Common myeloid progenitor, CD34-positive (primary cell): Measurements from ENCODE around the gene TTC29. TPM values are rescaled to one million over a fixed set of nuclear protein-coding genes. Genes with fewer than 3 reads are reported as not detected.

Source experiments
- CTCF ChIA-PET: fragments of 350-600 bp; sonication (Branson Sonifier 250); formaldehyde crosslinking; loops from one replicate; lab custom pipeline; 2021; ENCODE audit warnings: antibody characterized with exemption; lab: Charles Lee
- POLR2A ChIA-PET: fragments of 350-600 bp; sonication (Branson Sonifier 250); formaldehyde crosslinking; loops from one replicate; lab custom pipeline; 2021; ENCODE audit warnings: antibody characterized with exemption; lab: Charles Lee
- DNase-seq, 3 donors: peaks; one replicate each; pipeline versions ENCODE4 v3.0.0 to v3.0.0-alpha.2; 2013
- H3K27ac ChIP-seq, 2 experiments: 1 replicate in 1 of 2; 2 replicates in 1 of 2; pipeline ENCODE4 v1.7.0; 2013; ENCODE audit warnings: inconsistent platforms in 2 of 2, low read length in 2 of 2, mild to moderate bottlenecking in 2 of 2, low read depth in 1 of 2, moderate library complexity in 1 of 2; ENCODE audit not compliant: severe bottlenecking in 2 of 2, insufficient read depth in 1 of 2, poor library complexity in 1 of 2
- H3K27me3 ChIP-seq, 5 experiments: replicated peaks in 2 of 5; 1 replicate in 3 of 5; 2 replicates in 2 of 5; pipeline versions ENCODE4 v1.6.1 to v1.7.0; 2013; ENCODE audit warnings: low read length in 4 of 5, mild to moderate bottlenecking in 2 of 5, moderate library complexity in 2 of 5, inconsistent platforms in 1 of 5; ENCODE audit not compliant: insufficient read depth in 5 of 5, control insufficient read depth in 4 of 5
- H3K36me3 ChIP-seq, 4 experiments: 1 replicate in 2 of 4; 2 replicates in 2 of 4; pipeline versions ENCODE4 v1.6.1 to v1.7.0; 2013; ENCODE audit warnings: low read length in 3 of 4, control low read depth in 1 of 4, mild to moderate bottlenecking in 1 of 4; ENCODE audit not compliant: control insufficient read depth in 4 of 4, insufficient read depth in 4 of 4
- H3K4me1 ChIP-seq, 4 experiments: 1 replicate in 3 of 4; 2 replicates in 1 of 4; pipeline versions ENCODE4 v1.6.1 to v1.7.1; 2013; ENCODE audit warnings: low read length in 3 of 4, mild to moderate bottlenecking in 3 of 4, control low read depth in 1 of 4, inconsistent platforms in 1 of 4, moderate library complexity in 1 of 4; ENCODE audit not compliant: control insufficient read depth in 4 of 4, insufficient read depth in 4 of 4; ENCODE audit errors: control extremely low read depth in 1 of 4
- H3K4me3 ChIP-seq, 7 experiments: 1 replicate in 4 of 7; 2 replicates in 3 of 7; pipeline versions ENCODE4 v1.5.1 to v1.7.0; 2013; ENCODE audit warnings: mild to moderate bottlenecking in 7 of 7, low read length in 6 of 7, moderate library complexity in 6 of 7, inconsistent platforms in 2 of 7, low read depth in 2 of 7, control low read depth in 1 of 7; ENCODE audit not compliant: insufficient read depth in 4 of 7, control insufficient read depth in 1 of 7; ENCODE audit errors: extremely low read depth in 1 of 7
- H3K9me3 ChIP-seq, 5 experiments: 1 replicate in 4 of 5; 2 replicates in 1 of 5; pipeline versions ENCODE4 v1.6.1 to v1.7.1; 2013; ENCODE audit warnings: low read length in 4 of 5, mild to moderate bottlenecking in 2 of 5, inconsistent platforms in 1 of 5, low read depth in 1 of 5, moderate library complexity in 1 of 5; ENCODE audit not compliant: control insufficient read depth in 4 of 5, insufficient read depth in 2 of 5; ENCODE audit errors: control extremely low read depth in 1 of 5
- WGBS: methylation state at CpG from one replicate; pipeline ENCODE4 v1.1.5; 2013; ENCODE audit not compliant: insufficient coverage; 5-methylcytosine and 5-hydroxymethylcytosine counted together
- polyA plus RNA-seq: library from polyadenylated mRNA; unstranded; fragments of 120-200 nt; gene quantifications from one replicate; pipeline ENCODE4 v1.2.1, GENCODE V29; 2013

TTC29 gene
- polyA plus RNA-seq, result 0.66 TPM

DNA sequence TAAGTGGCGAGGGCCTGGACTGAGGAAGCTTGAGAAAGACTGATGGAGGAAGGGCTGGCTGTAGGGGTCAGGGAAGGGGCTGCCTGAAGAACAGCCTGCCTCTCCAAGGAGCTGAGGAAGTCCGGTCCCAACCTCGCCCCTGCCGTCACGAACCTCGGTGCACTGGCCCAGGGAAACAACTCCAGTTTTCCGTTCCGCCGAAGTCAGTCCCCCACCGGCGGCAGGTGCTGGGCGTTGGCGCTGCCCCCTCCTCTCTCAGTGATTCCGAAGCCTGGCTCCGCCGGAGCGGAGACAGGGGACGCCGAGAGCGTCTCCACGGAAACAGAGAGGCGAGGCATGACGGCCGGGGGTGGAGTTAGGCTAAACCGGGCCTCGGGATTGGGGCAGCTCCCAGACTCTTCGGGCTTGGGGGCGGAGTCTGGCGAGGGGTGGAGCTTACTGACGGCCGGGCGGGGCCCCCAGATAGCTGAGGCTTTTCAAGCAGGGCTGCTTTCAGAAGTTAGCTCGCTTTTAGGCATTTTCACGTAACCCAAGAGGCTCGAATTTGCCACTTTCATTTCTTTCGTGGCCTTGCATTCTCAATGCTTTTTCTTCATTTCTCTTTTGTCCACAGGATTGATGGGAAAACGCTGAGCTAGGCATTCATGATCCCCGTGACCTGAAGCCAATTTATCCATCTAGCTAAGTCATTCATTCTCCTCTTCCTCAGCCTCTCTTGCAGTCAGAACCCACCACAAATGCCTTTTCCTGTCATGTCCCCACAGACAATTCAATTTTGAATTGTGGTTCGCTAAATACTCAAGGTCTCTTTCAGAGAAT lies at the start of gene TTC29:
Gene TTC29 (minus strand): TSS at position 309 of the 819 bp plus-strand sequence. CDS start 5,969 bp downstream, outside the sequence.
- peak; percentile 86 to 92 (median 92) for DNase-seq
- POLR2A ChIA-PET, result no interaction called here
- no peaks in the 10 kb centered on the region for H3K27me3 ChIP-seq
- H3K4me3 ChIP-seq, result peak within 1 kb of the TSS; percentile 58 to 88 (median 79)
- WGBS, result under 1% methylated on average over 27 of the region's 39 CpGs
- H3K36me3 ChIP-seq, result no peaks in the 10 kb centered on the region
- H3K27ac ChIP-seq, result no peak within 1 kb of the TSS
- CTCF ChIA-PET, result interaction anchor here (1.1 kb wide), 1 partner anchor 12 kb away, joined by 4 read pairs; no protein-coding TSS in a partner anchor
- H3K4me1 ChIP-seq, result peaks cover 17 to 28% (median 25%) of the 10 kb centered on the region in 4 experiments
- no peaks in the 10 kb centered on the region for H3K9me3 ChIP-seq

- H3K27ac ChIP-seq, result no peak overlapping the region
- H3K4me3 ChIP-seq, result no peak overlapping the region
- peaks cover under 1 to 4% (median 2%) of the 10 kb centered on the region in 4 experiments for H3K4me1 ChIP-seq
- DNase-seq, result no peak
- H3K9me3 ChIP-seq, result peaks cover 0 to 8% (median 0%) of the 10 kb centered on the region in 5 experiments
- 93% methylated on average over 4 of the region's 4 CpGs for WGBS
- no peaks in the 10 kb centered on the region for H3K27me3 ChIP-seq
- CTCF ChIA-PET, result no interaction called here
- POLR2A ChIA-PET, result no interaction called here
- no peaks in the 10 kb centered on the region for H3K36me3 ChIP-seq
Measured at GRCh38 chr4:146981651-146982050, 36.0 kb upstream of the TTC29 start.

DNA sequence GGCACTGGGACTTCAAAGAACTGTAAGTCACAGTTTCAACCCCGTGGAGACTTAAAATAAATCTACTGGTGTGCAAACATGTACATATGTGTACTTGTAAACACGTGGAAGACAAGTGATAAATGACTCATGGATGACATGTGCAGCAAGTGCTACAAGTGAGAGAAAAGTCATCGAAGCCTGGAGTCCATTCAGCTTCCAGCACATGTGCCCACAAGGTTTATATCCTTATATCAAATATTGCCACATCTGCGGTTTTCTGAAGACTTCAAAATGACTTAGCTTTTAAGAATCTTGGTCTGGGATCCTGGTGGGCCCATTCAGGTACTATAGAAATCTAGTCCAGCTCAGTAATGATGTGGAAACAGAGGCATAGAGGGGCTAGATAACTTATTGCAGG lies 33.0 kb upstream of the TTC29 start:
- POLR2A ChIA-PET, result no interaction called here
- no peak overlapping the region for H3K27ac ChIP-seq
- H3K4me3 ChIP-seq, result no peak overlapping the region
- CTCF ChIA-PET, result no interaction called here
- DNase-seq, result no peak
- H3K36me3 ChIP-seq, result no peaks in the 10 kb centered on the region
- WGBS, result 90% methylated on average over 2 of the region's 4 CpGs
- peaks cover 10 to 26% (median 16%) of the 10 kb centered on the region in 4 experiments for H3K4me1 ChIP-seq
- H3K9me3 ChIP-seq, result no peaks in the 10 kb centered on the region
- H3K27me3 ChIP-seq, result no peaks in the 10 kb centered on the region

- ChIA-PET POLR2A (no interaction called here), CTCF (interaction anchor here (1.6 to 1.9 kb wide), 2 partner anchors 17 to 35 kb away, joined by 4 read pairs; no protein-coding TSS in a partner anchor)
- H3K4me3 ChIP-seq, result peak overlapping the region in 2 of 7 experiments; percentile 23 to 34
- no peak overlapping the region for H3K27ac ChIP-seq
- H3K36me3 ChIP-seq, result no peaks in the 10 kb centered on the region
- no peaks in the 10 kb centered on the region for H3K9me3 ChIP-seq
- DNase-seq, result peak in 1 of 3 donors; percentile 24
- peaks cover 10 to 26% (median 16%) of the 10 kb centered on the region in 4 experiments for H3K4me1 ChIP-seq
- no peaks in the 10 kb centered on the region for H3K27me3 ChIP-seq
- no CpG with 5 or more reads among the region's 1 CpG for WGBS
Measured at GRCh38 chr4:146976145-146976544, 30.5 kb upstream of the TTC29 start.

DNA sequence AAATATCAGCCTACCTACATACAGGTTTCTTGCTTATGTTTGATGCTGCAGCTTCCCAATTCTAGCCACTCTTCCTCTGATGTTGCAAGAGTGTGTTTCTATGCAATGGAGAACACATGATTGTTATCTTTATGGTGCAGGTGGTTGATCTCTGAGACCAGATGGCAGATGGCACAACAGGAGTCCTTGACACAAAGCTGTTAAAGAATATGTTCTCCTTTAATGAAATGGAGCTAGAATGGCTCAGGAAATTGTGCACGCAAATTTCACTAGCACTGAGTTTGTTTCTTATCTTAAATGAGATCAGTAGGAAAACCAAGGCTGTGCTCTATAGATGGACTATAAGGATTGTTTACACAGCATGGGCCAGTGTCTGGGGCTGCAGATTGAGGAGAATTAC lies 29.9 kb upstream of the TTC29 start:
- ChIA-PET CTCF (interaction anchor here (1.6 to 1.9 kb wide), 2 partner anchors 16 to 34 kb away, joined by 4 read pairs; no protein-coding TSS in a partner anchor), POLR2A (no interaction called here)
- Histone ChIP-seq H3K4me1 (peaks cover 10 to 26% (median 16%) of the 10 kb centered on the region in 4 experiments), H3K9me3 (no peaks in the 10 kb centered on the region), H3K4me3 (peak overlapping the region in 1 of 7 experiments; percentile 34), H3K36me3 (no peaks in the 10 kb centered on the region), H3K27ac (peak overlapping the region in 1 of 2 experiments; percentile 23), H3K27me3 (no peaks in the 10 kb centered on the region)
- 0% methylated on average over 1 of the region's 1 CpG for WGBS
- peak; percentile 81 to 96 (median 94) for DNase-seq

DNA sequence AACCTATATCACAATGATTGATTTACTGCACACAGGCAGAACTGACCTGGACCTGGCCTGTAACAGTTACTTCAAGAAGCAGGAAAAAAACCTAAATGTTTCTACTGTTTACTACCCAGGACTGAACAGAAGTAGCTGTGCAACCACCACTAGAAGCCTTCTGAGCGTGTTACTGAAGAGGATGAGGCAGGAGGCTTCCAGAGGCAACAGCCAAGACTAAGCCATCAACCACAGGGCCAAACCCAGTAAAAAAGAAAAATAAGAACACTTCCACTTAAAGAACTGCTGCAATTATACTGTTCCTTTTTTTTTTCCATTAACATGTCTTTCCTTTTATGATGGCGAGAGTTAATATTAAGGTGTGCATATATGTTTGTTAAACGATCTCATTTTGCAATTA lies 29.4 kb upstream of the TTC29 start:
- CTCF ChIA-PET, result interaction anchor here (1.6 to 1.9 kb wide), 2 partner anchors 15 to 34 kb away, joined by 4 read pairs; no protein-coding TSS in a partner anchor
- WGBS, result no CpG with 5 or more reads among the region's 3 CpGs

GRCh38 chr4:146972036-146972435 lies 26.4 kb upstream of the TTC29 start:
- no peaks in the 10 kb centered on the region for H3K36me3 ChIP-seq
- no peak overlapping the region for H3K27ac ChIP-seq
- no peaks in the 10 kb centered on the region for H3K27me3 ChIP-seq
- WGBS, result 83% methylated on average over 1 of the region's 5 CpGs
- no peak for DNase-seq
- H3K4me1 ChIP-seq, result peaks cover 10 to 26% (median 16%) of the 10 kb centered on the region in 4 experiments
- no peak overlapping the region for H3K4me3 ChIP-seq
- ChIA-PET POLR2A (no interaction called here), CTCF (interaction anchor here (1.0 kb wide), 1 partner anchor 14 kb away, joined by 3 read pairs; no protein-coding TSS in a partner anchor)
- no peaks in the 10 kb centered on the region for H3K9me3 ChIP-seq

More for the DNA sequence above, 29.4 kb upstream of the TTC29 start:
- H3K4me3 ChIP-seq, result no peak overlapping the region
- POLR2A ChIA-PET, result no interaction called here
- H3K27ac ChIP-seq, result peak overlapping the region in 1 of 2 experiments; percentile 23
- H3K27me3 ChIP-seq, result no peaks in the 10 kb centered on the region
- peak in 2 of 3 donors; percentile 59 to 66 for DNase-seq
- H3K4me1 ChIP-seq, result peaks cover 10 to 26% (median 16%) of the 10 kb centered on the region in 4 experiments
- H3K36me3 ChIP-seq, result no peaks in the 10 kb centered on the region
- H3K9me3 ChIP-seq, result no peaks in the 10 kb centered on the region
